Colonic mucosa (tissue), 4 donors: ENCODE measurements around the gene DNASE1L3. TPM values are rescaled to one million over a fixed set of nuclear protein-coding genes. Genes with fewer than 3 reads are reported as not detected.
"Not testable (repeated sequence)": the region's sequence is repeated elsewhere in the genome, so short reads cannot be mapped to it uniquely, and the experiment has no call there.

Experiments
- DNase-seq: peaks from one replicate; pipeline ENCODE4 v3.0.0-alpha.2; 2020
- H3K27ac ChIP-seq: fragments of 200-600 bp; one replicate; pipeline ENCODE4 v1.8.0; 2021
- H3K27me3 ChIP-seq: fragments of 200-600 bp; one replicate; pipeline ENCODE4 v1.8.0; 2021
- H3K36me3 ChIP-seq: fragments of 200-600 bp; one replicate; pipeline ENCODE4 v1.8.0; 2021
- H3K4me1 ChIP-seq: fragments of 200-600 bp; one replicate; pipeline ENCODE4 v1.8.0; 2021; ENCODE audit warnings: mild to moderate bottlenecking
- H3K4me3 ChIP-seq: fragments of 200-600 bp; one replicate; pipeline ENCODE4 v1.8.0; 2021
- H3K9ac ChIP-seq, 2 donors: one replicate each; pipeline ENCODE4 v1.7.0; 2013; ENCODE audit warnings: control low read depth in 2 of 2, low read depth in 2 of 2, low read length in 2 of 2
- H3K9me3 ChIP-seq: fragments of 200-600 bp; one replicate; pipeline ENCODE4 v1.8.0; 2021
- CTCF ChIP-seq: fragments of 200-600 bp; IDR thresholded peaks from one replicate; pipeline ENCODE4 v1.8.0; 2022; ENCODE audit warnings: antibody characterized with exemption, mild to moderate bottlenecking
- intact Hi-C: fragments of 100-400 bp; cut with DNase I; formaldehyde crosslinking; loops from one replicate; pipeline ENCODE4 v1.14.1; 2022
- total RNA-seq, 2 donors: library from RNA; stranded (reverse); fragmentation: NEBNext Ultra II Directional in 1 of 2; extraction: Animal tissue kit (Norgen Biotek cat#: 25700) in 1 of 2; gene quantifications; one replicate each; pipeline ENCODE4 v1.2.1, GENCODE V29; 2021
- donor health status: healthy.
- donor health status: DM: no; HTN: no; CAD: no.
- donor health status: DM: no; HTN: no; CAD: no.

The DNASE1L3 gene
- total RNA-seq, 2 donors from 2014 or later, result 2.2 to 6.2 TPM

- Histone ChIP-seq H3K27me3 (no peaks in the 10 kb centered on the region), H3K9ac (no peak overlapping the region), H3K36me3 (no peaks in the 10 kb centered on the region), H3K9me3 (no peaks in the 10 kb centered on the region), H3K27ac (no peak overlapping the region), H3K4me3 (no peak overlapping the region), H3K4me1 (no peaks in the 10 kb centered on the region)
- TF ChIP-seq CTCF, result no peak
- no peak for DNase-seq
- intact Hi-C loops, result no loop called here
Measured at GRCh38 chr3:58202917-58203360, 7.8 kb downstream of the DNASE1L3 start.

GRCh38 chr3:58201451-58201850, 9.3 kb downstream of the DNASE1L3 start:
- H3K9ac ChIP-seq, H3K27ac ChIP-seq, DNase-seq: not testable (repeated sequence)

GRCh38 chr3:58200846-58201355, 9.9 kb downstream of the DNASE1L3 start:
- no peaks in the 10 kb centered on the region for H3K36me3 ChIP-seq
- H3K27me3 ChIP-seq, result no peaks in the 10 kb centered on the region
- H3K4me1 ChIP-seq, result no peaks in the 10 kb centered on the region
- intact Hi-C loops, result no loop called here
- DNase-seq, result no peak
- no peak overlapping the region for H3K9ac ChIP-seq
- H3K27ac ChIP-seq, result no peak overlapping the region
- H3K4me3 ChIP-seq, result no peak overlapping the region
- no peaks in the 10 kb centered on the region for H3K9me3 ChIP-seq
- TF ChIP-seq CTCF, result no peak

More at GRCh38 chr3:58201451-58201850, 9.3 kb downstream of the DNASE1L3 start:
- H3K4me1 ChIP-seq, H3K36me3 ChIP-seq, H3K27me3 ChIP-seq, intact Hi-C loops, H3K4me3 ChIP-seq, H3K9me3 ChIP-seq: not testable (repeated sequence)

- H3K27me3 ChIP-seq, result no peaks in the 10 kb centered on the region
- no peaks in the 10 kb centered on the region for H3K36me3 ChIP-seq
- no peak for DNase-seq
- no peak overlapping the region for H3K9ac ChIP-seq
- intact Hi-C loops, result no loop called here
- TF ChIP-seq CTCF, result no peak
- no peaks in the 10 kb centered on the region for H3K4me1 ChIP-seq
- no peak overlapping the region for H3K27ac ChIP-seq
- H3K4me3 ChIP-seq, result no peak overlapping the region
- H3K9me3 ChIP-seq, result no peaks in the 10 kb centered on the region
Measured at GRCh38 chr3:58200121-58200709, 10.6 kb downstream of the DNASE1L3 start.

- Histone ChIP-seq H3K4me1 (no peaks in the 10 kb centered on the region), H3K27ac (no peak overlapping the region), H3K4me3 (no peak overlapping the region), H3K9ac (no peak overlapping the region), H3K27me3 (no peaks in the 10 kb centered on the region), H3K36me3 (no peaks in the 10 kb centered on the region), H3K9me3 (no peaks in the 10 kb centered on the region)
- no peak for DNase-seq
- intact Hi-C loops, result no loop called here
- no peak for TF ChIP-seq CTCF
Measured at GRCh38 chr3:58198804-58199203, 12.0 kb downstream of the DNASE1L3 start.

GRCh38 chr3:58198362-58198761, 12.4 kb downstream of the DNASE1L3 start:
- Histone ChIP-seq H3K4me3 (no peak overlapping the region), H3K27me3 (no peaks in the 10 kb centered on the region), H3K9ac (no peak overlapping the region), H3K9me3 (no peaks in the 10 kb centered on the region), H3K4me1 (no peaks in the 10 kb centered on the region), H3K27ac (no peak overlapping the region), H3K36me3 (no peaks in the 10 kb centered on the region)
- no peak for TF ChIP-seq CTCF
- intact Hi-C loops, result no loop called here
- DNase-seq, result no peak
